Omental fat pad (tissue), 4 donors: ENCODE data around the gene CRTC3. TPM values are rescaled to one million over a fixed set of nuclear protein-coding genes. Genes with fewer than 3 reads are reported as not detected.

Experiments
- ATAC-seq: fragments of 150-250 bp; one replicate; pipeline ENCODE4 v1.9.1; 2016; ENCODE audit warnings: mild to moderate bottlenecking, moderate library complexity; ENCODE audit not compliant: low FRiP score
- DNase-seq: peaks from one replicate; pipeline ENCODE4 v3.0.0-alpha.2; 2019; ENCODE audit warnings: low spot score
- total RNA-seq, 4 donors: library from RNA; depleted of rRNA; stranded (reverse); fragments of >200 nt; gene quantifications; one replicate each; pipeline ENCODE4 v1.1.0, GENCODE V29; 2016
- TF ChIP-seq, protein P1 (sequence below), 3 donors: fragments of 450-650 bp; IDR thresholded peaks; one replicate each; pipeline ENCODE4 v1.5.1; 2016 to 2017; ENCODE audit warnings: antibody characterized with exemption in 3 of 3, mild to moderate bottlenecking in 3 of 3, moderate library complexity in 2 of 3

CRTC3 gene
- total RNA-seq, 4 donors from 2014 or later: 31.5 to 52.8 (median 44.3) TPM

DNA sequence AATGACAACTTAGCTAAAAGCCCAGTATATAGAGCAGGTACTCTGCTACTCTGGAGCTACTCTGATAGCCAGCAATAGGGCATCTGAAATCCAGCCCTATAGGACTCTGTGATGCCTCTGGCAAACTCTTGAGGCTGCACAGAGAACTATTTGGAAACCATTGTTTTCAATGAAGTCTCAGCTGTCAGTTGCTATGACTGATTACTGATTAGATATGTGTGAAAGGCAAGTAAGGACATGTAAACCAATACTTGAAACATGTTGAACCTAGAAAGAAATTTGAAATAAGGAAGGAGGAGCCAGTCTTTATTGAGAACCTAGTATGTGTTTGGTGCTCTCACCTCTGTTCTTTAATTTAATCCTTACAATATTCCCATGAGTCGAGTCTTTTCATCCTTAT, 40.2 kb upstream of the CRTC3 start:
- ATAC-seq: no peak
- DNase-seq: no peak

GRCh38 chr15:90489944-90490343, 39.8 kb upstream of the CRTC3 start:
- TF ChIP-seq, protein P1, sequence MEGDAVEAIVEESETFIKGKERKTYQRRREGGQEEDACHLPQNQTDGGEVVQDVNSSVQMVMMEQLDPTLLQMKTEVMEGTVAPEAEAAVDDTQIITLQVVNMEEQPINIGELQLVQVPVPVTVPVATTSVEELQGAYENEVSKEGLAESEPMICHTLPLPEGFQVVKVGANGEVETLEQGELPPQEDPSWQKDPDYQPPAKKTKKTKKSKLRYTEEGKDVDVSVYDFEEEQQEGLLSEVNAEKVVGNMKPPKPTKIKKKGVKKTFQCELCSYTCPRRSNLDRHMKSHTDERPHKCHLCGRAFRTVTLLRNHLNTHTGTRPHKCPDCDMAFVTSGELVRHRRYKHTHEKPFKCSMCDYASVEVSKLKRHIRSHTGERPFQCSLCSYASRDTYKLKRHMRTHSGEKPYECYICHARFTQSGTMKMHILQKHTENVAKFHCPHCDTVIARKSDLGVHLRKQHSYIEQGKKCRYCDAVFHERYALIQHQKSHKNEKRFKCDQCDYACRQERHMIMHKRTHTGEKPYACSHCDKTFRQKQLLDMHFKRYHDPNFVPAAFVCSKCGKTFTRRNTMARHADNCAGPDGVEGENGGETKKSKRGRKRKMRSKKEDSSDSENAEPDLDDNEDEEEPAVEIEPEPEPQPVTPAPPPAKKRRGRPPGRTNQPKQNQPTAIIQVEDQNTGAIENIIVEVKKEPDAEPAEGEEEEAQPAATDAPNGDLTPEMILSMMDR (IDR thresholded peaks at IDR 0.05): no peak
- ATAC-seq (no peak), DNase-seq (no peak)

More for the DNA sequence above, 40.2 kb upstream of the CRTC3 start:
- TF ChIP-seq, protein P1 (IDR thresholded peaks at IDR 0.05): no peak

DNA sequence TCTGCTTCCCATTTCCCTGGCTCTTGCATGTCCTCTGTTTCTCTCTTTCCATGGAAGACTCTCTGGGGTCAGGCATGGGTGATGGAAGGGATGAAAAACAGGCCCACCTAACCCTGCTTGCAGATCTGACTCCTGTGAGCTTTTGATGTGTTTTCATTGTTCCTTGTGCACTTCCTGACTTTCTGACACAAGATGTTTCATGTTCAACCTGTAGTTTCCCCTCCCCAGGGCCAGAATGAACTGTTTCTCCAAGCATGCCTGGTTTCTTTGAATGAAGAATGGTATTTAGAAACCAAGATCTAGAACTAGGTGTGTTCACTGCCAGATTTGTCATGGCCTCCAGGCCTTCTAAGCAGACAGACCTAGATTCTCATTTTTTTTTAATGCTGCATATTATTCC, 36.1 kb upstream of the CRTC3 start:
- ATAC-seq: no peak
- TF ChIP-seq, protein P1 (IDR thresholded peaks at IDR 0.05): no peak
- DNase-seq: no peak

- ATAC-seq (no peak), DNase-seq (no peak)
- TF ChIP-seq, protein P1 (IDR thresholded peaks at IDR 0.05): no peak
Observed at GRCh38 chr15:90495067-90495466, 34.7 kb upstream of the CRTC3 start.

GRCh38 chr15:90496791-90497190, 32.9 kb upstream of the CRTC3 start:
- DNase-seq (no peak), ATAC-seq (no peak)
- TF ChIP-seq, protein P1 (IDR thresholded peaks at IDR 0.05): no peak

DNA sequence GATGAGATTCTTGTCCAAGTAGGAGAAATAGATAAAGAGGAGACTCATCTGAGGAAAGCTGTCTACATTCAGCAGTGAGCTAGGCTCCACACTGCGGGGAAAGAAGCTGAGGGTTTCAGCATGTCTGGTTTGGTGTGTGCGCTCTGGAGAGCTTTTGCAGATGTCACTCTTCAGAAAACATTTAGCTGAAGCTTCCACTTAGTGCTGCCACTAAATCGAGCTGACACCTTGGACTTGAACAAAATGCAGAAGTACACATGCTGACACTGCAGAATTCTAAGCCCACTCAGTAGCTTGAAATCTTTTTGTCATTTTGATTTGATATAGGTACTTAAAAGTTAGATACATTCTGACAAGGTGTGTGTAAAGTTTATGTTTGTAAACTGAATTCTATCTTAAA, 32.3 kb upstream of the CRTC3 start:
- TF ChIP-seq, protein P1 (IDR thresholded peaks at IDR 0.05): no peak
- ATAC-seq: no peak
- DNase-seq: no peak

DNA sequence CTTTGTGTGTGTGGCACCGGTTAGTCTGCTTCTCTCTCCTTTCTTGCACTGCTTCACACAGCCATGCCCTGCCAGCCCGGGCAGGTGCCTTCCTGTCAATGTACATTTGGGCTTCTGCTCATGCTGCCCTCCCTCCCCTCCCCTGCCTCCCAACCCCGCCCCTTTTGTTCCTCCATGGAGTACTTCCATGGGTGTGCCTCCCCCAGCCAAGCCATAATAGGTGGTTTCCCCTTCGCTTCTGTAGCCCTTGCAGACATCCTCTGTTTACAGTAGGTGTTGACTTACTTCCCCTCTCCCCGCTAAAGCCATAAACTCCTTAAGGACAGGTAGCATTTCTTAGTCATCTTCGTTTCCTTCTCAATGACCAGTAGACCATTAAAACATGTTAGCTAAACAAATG, 31.8 kb upstream of the CRTC3 start:
- ATAC-seq (no peak), DNase-seq (no peak)
- TF ChIP-seq, protein P1 (IDR thresholded peaks at IDR 0.05): no peak
